ENCODE data around the gene ZNF775. TPM values are rescaled to one million over a fixed set of nuclear protein-coding genes. Genes with fewer than 3 reads are reported as not detected.

The ZNF775 gene
- total and polyA plus RNA-seq, 2 of the 13 experiments (the other 11 are each of a cell fraction or from before 2014, with no cell fraction given): 3.1 to 3.2 TPM

DNA sequence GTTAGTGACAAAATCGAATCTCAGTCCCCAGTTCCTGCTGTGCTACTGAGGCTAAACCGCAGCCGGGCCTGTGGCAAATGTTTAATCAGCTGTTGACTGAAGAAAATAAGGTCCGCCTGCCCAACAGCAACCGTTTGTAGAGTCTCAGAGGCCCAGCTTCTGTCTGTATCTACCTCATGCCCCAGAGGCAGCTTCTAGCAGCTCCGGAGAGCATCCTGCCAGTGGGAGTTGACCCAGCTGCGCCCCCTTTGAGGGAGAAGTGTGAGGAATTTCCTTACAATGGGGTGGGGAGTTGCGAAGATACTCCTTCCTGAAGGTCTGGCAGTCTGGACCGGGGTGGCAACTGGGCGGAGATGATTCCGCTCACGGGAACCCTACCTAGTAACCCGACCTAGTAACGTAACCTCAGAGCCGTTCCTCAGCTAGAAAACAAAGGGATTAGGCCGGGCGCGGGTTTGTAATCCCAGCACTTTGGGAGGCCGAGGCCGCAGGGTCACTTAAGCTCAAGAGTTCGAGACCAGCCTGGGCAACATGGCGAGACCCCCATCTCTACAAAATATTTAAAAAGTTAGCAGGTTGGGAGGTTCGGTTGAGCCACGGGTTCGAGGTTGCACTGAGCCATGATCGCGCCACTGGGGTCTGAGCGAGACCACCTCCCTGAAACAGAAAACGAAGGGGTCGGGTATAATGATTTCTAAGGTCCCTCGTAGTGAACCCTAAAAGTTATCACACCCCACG lies 846 bp upstream of the ZNF775 start (continued):
- no peak for TF ChIP-seq ZNF253 (CRISPR knock-in tag; IDR thresholded peaks at IDR 0.05; ENCODE audit: borderline replicate concordance)
- peak; percentile 30; the same call in 1 of the 2 replicates for TF ChIP-seq MIXL1 (CRISPR knock-in tag; IDR thresholded peaks at IDR 0.05)
- TF ChIP-seq ZNF678 (CRISPR knock-in tag; IDR thresholded peaks at IDR 0.05): peak; percentile 19; the same call in 1 of the 2 replicates
- no peak for TF ChIP-seq ZSCAN12 (CRISPR knock-in tag; IDR thresholded peaks at IDR 0.05)
- 0 out of 2 replicates have a peak, but pooled peaks have one; percentile 33 for TF ChIP-seq ZSCAN25 (CRISPR knock-in tag; IDR thresholded peaks at IDR 0.05)
- TF ChIP-seq, protein P1, sequence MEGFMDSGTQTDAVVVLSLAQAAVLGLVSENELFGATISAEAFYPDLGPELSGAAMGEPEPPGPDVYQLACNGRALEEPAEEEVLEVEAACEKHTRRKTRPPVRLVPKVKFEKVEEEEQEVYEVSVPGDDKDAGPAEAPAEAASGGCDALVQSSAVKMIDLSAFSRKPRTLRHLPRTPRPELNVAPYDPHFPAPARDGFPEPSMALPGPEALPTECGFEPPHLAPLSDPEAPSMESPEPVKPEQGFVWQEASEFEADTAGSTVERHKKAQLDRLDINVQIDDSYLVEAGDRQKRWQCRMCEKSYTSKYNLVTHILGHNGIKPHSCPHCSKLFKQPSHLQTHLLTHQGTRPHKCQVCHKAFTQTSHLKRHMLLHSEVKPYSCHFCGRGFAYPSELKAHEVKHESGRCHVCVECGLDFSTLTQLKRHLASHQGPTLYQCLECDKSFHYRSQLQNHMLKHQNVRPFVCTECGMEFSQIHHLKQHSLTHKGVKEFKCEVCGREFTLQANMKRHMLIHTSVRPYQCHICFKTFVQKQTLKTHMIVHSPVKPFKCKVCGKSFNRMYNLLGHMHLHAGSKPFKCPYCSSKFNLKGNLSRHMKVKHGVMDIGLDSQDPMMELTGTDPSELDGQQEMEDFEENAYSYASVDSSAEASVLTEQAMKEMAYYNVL (CRISPR knock-in tag; IDR thresholded peaks at IDR 0.05; ENCODE audit: borderline replicate concordance): no peak
- 0 out of 2 replicates have a peak, but pooled peaks have one; percentile 25 for TF ChIP-seq ESRRA (CRISPR knock-in tag; IDR thresholded peaks at IDR 0.05; ENCODE audit: low read depth)
- peak; percentile 40 for TF ChIP-seq SKI (IDR thresholded peaks at IDR 0.05; ENCODE audit: partially characterized antibody)
- TF ChIP-seq ZNF598 (CRISPR knock-in tag; IDR thresholded peaks at IDR 0.05; ENCODE audit: borderline replicate concordance): 0 out of 2 replicates have a peak, but pooled peaks have one; percentile 59
- no peak for TF ChIP-seq MBNL3 (CRISPR knock-in tag; conservative IDR thresholded peaks at IDR 0.05)
- no peak for TF ChIP-seq GATA4 (IDR thresholded peaks at IDR 0.05; ENCODE audit: borderline replicate concordance, low read depth)
- TF ChIP-seq TBX2 (CRISPR knock-in tag; IDR thresholded peaks at IDR 0.05; ENCODE audit: borderline replicate concordance): 0 out of 2 replicates have a peak, but pooled peaks have one; percentile 8
- no peak for TF ChIP-seq ATAD3A (CRISPR knock-in tag; IDR thresholded peaks at IDR 0.05)
